ENCODE data around the gene BTN1A1. TPM values are rescaled to one million over a fixed set of nuclear protein-coding genes. Genes with fewer than 3 reads are reported as not detected.
"Not testable (repeated sequence)": the region's sequence is repeated elsewhere in the genome, so short reads cannot be mapped to it uniquely, and the experiment has no call there.

The BTN1A1 gene
- total RNA-seq, 1 experiment from 2014 or later = not detected

- peak overlapping the region; percentile 64 for H3K4me3 ChIP-seq (ENCODE audit: insufficient read depth, low read depth, low read length)
- H3K27me3 ChIP-seq (ENCODE audit: control insufficient read depth, insufficient read depth, low read length) = no peaks in the 10 kb centered on the region
- DNase-seq = peak; percentile 80
- H3K36me3 ChIP-seq (replicated peaks; ENCODE audit: control insufficient read depth, insufficient read depth, low read length) = no peaks in the 10 kb centered on the region
Observed at GRCh38 chr6:26532699-26533531, 32.8 kb downstream of the BTN1A1 start.

GRCh38 chr6:26533532-26533931, 33.4 kb downstream of the BTN1A1 start:
- no peak for DNase-seq
- Histone ChIP-seq H3K27me3 (ENCODE audit: control insufficient read depth, insufficient read depth, low read length) (no peaks in the 10 kb centered on the region), H3K4me3 (ENCODE audit: insufficient read depth, low read depth, low read length) (peak overlapping the region; percentile 64), H3K36me3 (replicated peaks; ENCODE audit: control insufficient read depth, insufficient read depth, low read length) (no peaks in the 10 kb centered on the region)

- no peaks in the 10 kb centered on the region for H3K36me3 ChIP-seq (replicated peaks; ENCODE audit: control insufficient read depth, insufficient read depth, low read length)
- no peak overlapping the region for H3K4me3 ChIP-seq (ENCODE audit: insufficient read depth, low read depth, low read length)
- no peaks in the 10 kb centered on the region for H3K27me3 ChIP-seq (ENCODE audit: control insufficient read depth, insufficient read depth, low read length)
- no peak for DNase-seq
Observed at GRCh38 chr6:26534681-26535465, 34.8 kb downstream of the BTN1A1 start.

GRCh38 chr6:26536571-26537159, 36.6 kb downstream of the BTN1A1 start:
- Histone ChIP-seq H3K36me3 (replicated peaks; ENCODE audit: control insufficient read depth, insufficient read depth, low read length) (no peaks in the 10 kb centered on the region), H3K4me3 (ENCODE audit: insufficient read depth, low read depth, low read length) (peak overlapping the region; percentile 85), H3K27me3 (ENCODE audit: control insufficient read depth, insufficient read depth, low read length) (no peaks in the 10 kb centered on the region)
- DNase-seq = peak; percentile 48

- H3K4me3 ChIP-seq (ENCODE audit: insufficient read depth, low read depth, low read length) = peak overlapping the region; percentile 85
- no peaks in the 10 kb centered on the region for H3K27me3 ChIP-seq (ENCODE audit: control insufficient read depth, insufficient read depth, low read length)
- H3K36me3 ChIP-seq (replicated peaks; ENCODE audit: control insufficient read depth, insufficient read depth, low read length) = no peaks in the 10 kb centered on the region
- peak; percentile 73 for DNase-seq
Observed at GRCh38 chr6:26537160-26537845, 37.2 kb downstream of the BTN1A1 start.

GRCh38 chr6:26537846-26538571, 37.9 kb downstream of the BTN1A1 start, which contains the start of gene HMGN4:
TSS of gene HMGN4 (plus strand) at chr6:26538366. CDS start at chr6:26545207, 6,841 bp downstream.
- H3K4me3 ChIP-seq (ENCODE audit: insufficient read depth, low read depth, low read length) = peak within 1 kb of the TSS; percentile 85
- peak; percentile 90 for DNase-seq
- no peaks in the 10 kb centered on the region for H3K36me3 ChIP-seq (replicated peaks; ENCODE audit: control insufficient read depth, insufficient read depth, low read length)
- H3K27me3 ChIP-seq (ENCODE audit: control insufficient read depth, insufficient read depth, low read length) = no peaks in the 10 kb centered on the region

GRCh38 chr6:26538572-26538902, 38.4 kb downstream of the BTN1A1 start:
- H3K27me3 ChIP-seq (ENCODE audit: control insufficient read depth, insufficient read depth, low read length) = no peaks in the 10 kb centered on the region
- H3K36me3 ChIP-seq (replicated peaks; ENCODE audit: control insufficient read depth, insufficient read depth, low read length) = no peaks in the 10 kb centered on the region
- peak overlapping the region; percentile 85 for H3K4me3 ChIP-seq (ENCODE audit: insufficient read depth, low read depth, low read length)
- DNase-seq = no peak

GRCh38 chr6:26539071-26539615, 39.0 kb downstream of the BTN1A1 start:
- H3K4me3 ChIP-seq (ENCODE audit: insufficient read depth, low read depth, low read length) = peak overlapping the region; percentile 85
- no peaks in the 10 kb centered on the region for H3K36me3 ChIP-seq (replicated peaks; ENCODE audit: control insufficient read depth, insufficient read depth, low read length)
- DNase-seq = no peak
- H3K27me3 ChIP-seq (ENCODE audit: control insufficient read depth, insufficient read depth, low read length) = no peaks in the 10 kb centered on the region

GRCh38 chr6:26541579-26541978, 41.5 kb downstream of the BTN1A1 start:
- no peak overlapping the region for H3K4me3 ChIP-seq (ENCODE audit: insufficient read depth, low read depth, low read length)
- no peak for DNase-seq

GRCh38 chr6:26543953-26544352, 43.9 kb downstream of the BTN1A1 start:
- Histone ChIP-seq H3K27me3 (ENCODE audit: control insufficient read depth, insufficient read depth, low read length) (no peaks in the 10 kb centered on the region), H3K4me3 (ENCODE audit: insufficient read depth, low read depth, low read length) (no peak overlapping the region), H3K36me3 (replicated peaks; ENCODE audit: control insufficient read depth, insufficient read depth, low read length) (peaks cover 9% of the 10 kb centered on the region)
- DNase-seq = peak; percentile 37

More at GRCh38 chr6:26541579-26541978, 41.5 kb downstream of the BTN1A1 start:
- Histone ChIP-seq H3K36me3 (replicated peaks; ENCODE audit: control insufficient read depth, insufficient read depth, low read length) (peaks cover 9% of the 10 kb centered on the region), H3K27me3 (ENCODE audit: control insufficient read depth, insufficient read depth, low read length) (no peaks in the 10 kb centered on the region)

GRCh38 chr6:26544473-26544872, 44.4 kb downstream of the BTN1A1 start:
- no peak for DNase-seq
- Histone ChIP-seq H3K4me3 (ENCODE audit: insufficient read depth, low read depth, low read length) (no peak overlapping the region), H3K36me3 (replicated peaks; ENCODE audit: control insufficient read depth, insufficient read depth, low read length) (peaks cover 9% of the 10 kb centered on the region), H3K27me3 (ENCODE audit: control insufficient read depth, insufficient read depth, low read length) (no peaks in the 10 kb centered on the region)

GRCh38 chr6:26545627-26546026, 45.5 kb downstream of the BTN1A1 start:
- no peak overlapping the region for H3K4me3 ChIP-seq (ENCODE audit: insufficient read depth, low read depth, low read length)
- peaks cover 9% of the 10 kb centered on the region for H3K36me3 ChIP-seq (replicated peaks; ENCODE audit: control insufficient read depth, insufficient read depth, low read length)
- no peaks in the 10 kb centered on the region for H3K27me3 ChIP-seq (ENCODE audit: control insufficient read depth, insufficient read depth, low read length)
- no peak for DNase-seq

GRCh38 chr6:26547363-26547762, 47.3 kb downstream of the BTN1A1 start:
- not testable (repeated sequence) for DNase-seq; H3K36me3 ChIP-seq (replicated peaks; ENCODE audit: control insufficient read depth, insufficient read depth, low read length); H3K4me3 ChIP-seq (ENCODE audit: insufficient read depth, low read depth, low read length); H3K27me3 ChIP-seq (ENCODE audit: control insufficient read depth, insufficient read depth, low read length)
